Uterus (tissue), 2 donors: ENCODE data around the gene BANF2.
"Not testable (repeated sequence)": the region's sequence is repeated elsewhere in the genome, so short reads cannot be mapped to it uniquely, and the experiment has no call there.

Experiments used
- CTCF ChIP-seq, 4 experiments: fragments of 200-600 bp in 2 of 4; fragments of 450-650 bp in 2 of 4; sonication (generic) in 2 of 4; IDR thresholded peaks; one replicate each; pipeline ENCODE4 v1.5.1; 2016 to 2019; ENCODE audit warnings: antibody characterized with exemption in 4 of 4, mild to moderate bottlenecking in 2 of 4, moderate library complexity in 1 of 4
- POLR2A ChIP-seq, 2 donors: fragments of 450-650 bp; IDR thresholded peaks; one replicate each; pipeline ENCODE4 v1.6.1; 2016; ENCODE audit warnings: antibody characterized with exemption in 2 of 2, mild to moderate bottlenecking in 1 of 2, moderate library complexity in 1 of 2

DNA sequence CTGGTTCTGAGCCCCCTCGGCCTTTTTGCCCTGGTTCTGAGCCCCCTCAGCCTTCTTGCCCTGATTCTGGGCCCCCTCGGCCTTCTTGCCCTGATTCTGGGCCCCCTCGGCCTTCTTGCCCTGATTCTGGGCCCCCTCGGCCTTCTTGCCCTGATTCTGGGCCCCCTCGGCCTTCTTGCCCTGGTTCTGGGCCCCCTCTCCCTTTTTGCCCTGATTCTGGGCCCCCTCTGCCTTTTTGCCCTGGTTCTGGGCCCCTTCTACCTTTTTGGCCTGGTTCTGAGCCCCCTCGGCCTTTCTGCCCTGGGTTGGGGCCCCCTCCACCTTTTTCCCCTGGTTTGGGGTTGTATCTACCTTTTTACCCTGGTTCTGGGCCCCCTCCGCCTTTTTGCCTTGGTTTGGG lies 40.4 kb upstream of the BANF2 start:
- TF ChIP-seq POLR2A, CTCF (IDR thresholded peaks at IDR 0.05): not testable (repeated sequence)
